DMS114 treated with DMSO at 0.1 percent for 48 hours (cell line): ENCODE results near the gene PER3.

Source experiments
- DNase-seq: peaks from one replicate; lab custom pipeline; 2025; ENCODE audit not compliant: unreplicated experiment; lab: John Stamatoyannopoulos, UW

The PER3 gene

GRCh38 chr1:7831458-7831857 is 47.4 kb downstream of the PER3 start:
- DNase-seq, result no peak

GRCh38 chr1:7833035-7833434 is 48.9 kb downstream of the PER3 start:
- no peak for DNase-seq

GRCh38 chr1:7838714-7839113 is 54.6 kb downstream of the PER3 start:
- no peak for DNase-seq

GRCh38 chr1:7839526-7839925 is 55.4 kb downstream of the PER3 start:
- no peak for DNase-seq

- DNase-seq, result no peak
Observed at GRCh38 chr1:7842517-7842916, 58.4 kb downstream of the PER3 start.

- DNase-seq, result no peak
Observed at GRCh38 chr1:7845761-7846160, 61.7 kb downstream of the PER3 start.

- no peak for DNase-seq
Observed at GRCh38 chr1:7846656-7847055, 62.6 kb downstream of the PER3 start.

GRCh38 chr1:7847599-7847998 is 63.5 kb downstream of the PER3 start:
- no peak for DNase-seq

GRCh38 chr1:7850786-7851185 is 66.7 kb downstream of the PER3 start:
- DNase-seq, result no peak

- no peak for DNase-seq
Observed at GRCh38 chr1:7852804-7853683, 69.0 kb downstream of the PER3 start, which contains the start of gene UTS2. Gene UTS2, minus strand, starts transcription at chr1:7853065. Its CDS starts 62 bp downstream, at chr1:7853003.

- no peak for DNase-seq
Observed at GRCh38 chr1:7853684-7854026, 69.6 kb downstream of the PER3 start.

GRCh38 chr1:7856345-7856744 is 72.3 kb downstream of the PER3 start:
- no peak for DNase-seq

- no peak for DNase-seq
Observed at GRCh38 chr1:7857000-7857399, 72.9 kb downstream of the PER3 start.

- DNase-seq, result no peak
Observed at GRCh38 chr1:7857985-7858384, 73.9 kb downstream of the PER3 start.

GRCh38 chr1:7859406-7859805 is 75.3 kb downstream of the PER3 start:
- DNase-seq, result no peak

- DNase-seq, result no peak
Observed at GRCh38 chr1:7860130-7860529, 76.0 kb downstream of the PER3 start.

- DNase-seq, result no peak
Observed at GRCh38 chr1:7861452-7861851, 77.4 kb downstream of the PER3 start.

- no peak for DNase-seq
Observed at GRCh38 chr1:7862211-7863060, 78.3 kb downstream of the PER3 start.

GRCh38 chr1:7863756-7864328 is 79.8 kb downstream of the PER3 start:
- no peak for DNase-seq

- no peak for DNase-seq
Observed at GRCh38 chr1:7865978-7866377, 81.9 kb downstream of the PER3 start.

- no peak for DNase-seq
Observed at GRCh38 chr1:7868070-7868780, 84.1 kb downstream of the PER3 start.
